Dendritic cell treated with granulocyte-macrophage colony-stimulating factor and Interleukin-4, amounts not matched to agents 40 ng/mL and 50 ng/mL, for 4 days (primary cell): ENCODE results near the gene CLDND2.

Source experiments
- H3K27ac Mint-ChIP-seq: one replicate; pipeline ENCODE4 v1.8.0; 2022; ENCODE audit warnings: mild to moderate bottlenecking, mixed read lengths
- H3K27me3 Mint-ChIP-seq: one replicate; pipeline ENCODE4 v1.8.0; 2022; ENCODE audit warnings: mild to moderate bottlenecking, mixed read lengths
- H3K36me3 Mint-ChIP-seq: one replicate; pipeline ENCODE4 v1.8.0; 2022; ENCODE audit warnings: low read depth, mixed read lengths
- H3K4me1 Mint-ChIP-seq: one replicate; pipeline ENCODE4 v1.8.0; 2022; ENCODE audit warnings: low read depth, mixed read lengths
- H3K4me3 Mint-ChIP-seq: one replicate; pipeline ENCODE4 v1.8.0; 2022; ENCODE audit warnings: mild to moderate bottlenecking, moderate library complexity, mixed read lengths
- H3K9me3 Mint-ChIP-seq: one replicate; pipeline ENCODE4 v1.8.0; 2022; ENCODE audit warnings: mixed read lengths
- intact Hi-C: fragments of 100-400 bp; cut with micrococcal nuclease; formaldehyde crosslinking; loops from one replicate; pipeline ENCODE4 v1.15.0; 2022

The CLDND2 gene

DNA sequence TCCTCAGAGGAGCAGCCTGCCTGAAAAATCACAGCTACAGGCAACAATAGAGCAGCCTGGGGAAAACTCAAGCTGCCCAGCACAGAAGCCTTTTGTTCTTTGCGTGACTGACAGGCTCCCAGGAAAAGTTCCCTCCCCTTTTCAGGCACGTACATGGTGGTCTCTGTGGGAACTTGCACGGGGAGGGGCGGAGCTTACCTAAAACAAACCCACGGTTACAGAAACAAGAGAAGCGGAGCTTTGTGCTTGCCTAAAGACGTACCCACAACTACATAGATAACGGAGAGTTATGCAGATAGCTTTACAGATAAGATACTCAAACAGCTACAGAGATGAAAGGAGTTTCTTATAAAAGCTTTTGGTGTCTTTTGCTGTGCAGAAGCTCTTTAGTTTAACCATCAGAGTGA is 14.1 kb downstream of the CLDND2 start:
- H3K36me3 Mint-ChIP-seq = peaks cover 52% of the 10 kb centered on the region
- no peaks in the 10 kb centered on the region for H3K27me3 Mint-ChIP-seq
- no peaks in the 10 kb centered on the region for H3K9me3 Mint-ChIP-seq
- no peaks in the 10 kb centered on the region for H3K4me1 Mint-ChIP-seq
- H3K4me3 Mint-ChIP-seq = no peak overlapping the region
- intact Hi-C loops = no loop called here
- no peak overlapping the region for H3K27ac Mint-ChIP-seq

- intact Hi-C loops = no loop called here
- Mint-ChIP-seq H3K4me3 (no peak overlapping the region), H3K27me3 (no peaks in the 10 kb centered on the region), H3K9me3 (no peaks in the 10 kb centered on the region), H3K27ac (no peak overlapping the region), H3K36me3 (peaks cover 57% of the 10 kb centered on the region), H3K4me1 (no peaks in the 10 kb centered on the region)
Measured at GRCh38 chr19:51354103-51354741, 14.6 kb downstream of the CLDND2 start.

DNA sequence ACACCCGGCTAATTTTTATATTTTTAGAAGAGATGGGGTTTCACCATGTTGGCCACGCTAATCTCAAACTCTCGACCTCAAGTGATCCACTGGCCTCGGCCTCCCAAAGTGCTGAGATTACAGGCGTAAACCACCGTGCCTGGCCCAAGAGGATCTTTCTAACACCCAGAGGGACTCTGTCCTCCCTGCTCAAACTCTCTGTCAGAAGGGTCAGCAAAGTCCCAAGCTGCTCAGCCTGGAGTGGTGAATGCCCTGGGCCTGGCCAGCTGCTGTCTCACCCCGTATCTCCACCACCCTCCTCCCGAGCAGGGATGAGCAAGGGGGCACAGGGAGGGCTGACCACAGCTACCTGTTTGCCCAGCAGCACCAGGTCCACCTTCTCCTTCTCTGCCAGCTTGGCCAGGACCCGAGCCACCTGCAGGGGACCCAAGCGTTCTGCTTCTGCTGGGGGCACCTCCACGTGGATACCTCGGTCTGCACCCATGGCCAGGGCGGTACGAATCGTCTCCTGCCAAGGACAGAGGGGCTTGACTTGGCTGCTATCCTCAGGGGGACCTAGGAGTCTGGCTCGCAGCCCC is 15.9 kb downstream of the CLDND2 start:
- no peaks in the 10 kb centered on the region for H3K4me1 Mint-ChIP-seq
- H3K27ac Mint-ChIP-seq = no peak overlapping the region
- no peaks in the 10 kb centered on the region for H3K27me3 Mint-ChIP-seq
- H3K4me3 Mint-ChIP-seq = no peak overlapping the region
- peaks cover 58% of the 10 kb centered on the region for H3K36me3 Mint-ChIP-seq
- intact Hi-C loops = no loop called here
- H3K9me3 Mint-ChIP-seq = no peaks in the 10 kb centered on the region

DNA sequence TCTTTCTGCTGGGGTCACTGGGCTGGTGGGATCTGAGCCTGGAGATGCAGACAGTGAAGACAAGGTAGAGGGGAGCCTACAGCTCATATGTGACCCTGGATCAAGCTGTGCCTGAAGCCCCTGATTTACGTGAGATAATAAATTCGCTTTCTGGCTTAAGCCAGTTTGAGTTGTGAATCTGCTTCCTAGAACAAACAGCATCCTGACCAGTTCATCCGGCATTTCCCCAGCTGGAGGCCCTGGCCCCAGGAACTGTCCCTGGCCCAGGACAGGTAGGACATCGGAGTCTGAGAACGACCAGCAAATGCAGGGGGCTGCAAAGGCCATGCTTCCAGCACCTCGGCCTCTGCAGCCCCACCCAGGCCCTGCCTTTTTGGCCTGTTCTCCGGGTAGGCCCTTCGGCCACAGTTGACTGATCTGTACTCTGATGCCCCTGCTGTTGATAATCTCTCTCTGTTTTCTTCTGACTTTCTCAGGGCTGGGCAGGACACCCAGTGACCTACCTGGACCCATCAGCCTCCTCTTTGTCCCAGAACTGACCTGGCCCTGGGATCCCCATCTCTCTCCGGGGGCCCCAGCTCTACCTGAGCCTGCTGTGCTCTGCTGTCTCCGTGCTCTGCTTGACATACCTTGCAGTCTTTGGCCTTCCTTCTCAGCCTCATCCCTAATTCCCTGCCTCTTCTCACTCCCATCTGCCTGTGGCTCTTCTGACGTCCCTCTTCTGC is 17.4 kb downstream of the CLDND2 start:
- intact Hi-C loops = no loop called here
- Mint-ChIP-seq H3K27ac (no peak overlapping the region), H3K4me3 (no peak overlapping the region)

DNA sequence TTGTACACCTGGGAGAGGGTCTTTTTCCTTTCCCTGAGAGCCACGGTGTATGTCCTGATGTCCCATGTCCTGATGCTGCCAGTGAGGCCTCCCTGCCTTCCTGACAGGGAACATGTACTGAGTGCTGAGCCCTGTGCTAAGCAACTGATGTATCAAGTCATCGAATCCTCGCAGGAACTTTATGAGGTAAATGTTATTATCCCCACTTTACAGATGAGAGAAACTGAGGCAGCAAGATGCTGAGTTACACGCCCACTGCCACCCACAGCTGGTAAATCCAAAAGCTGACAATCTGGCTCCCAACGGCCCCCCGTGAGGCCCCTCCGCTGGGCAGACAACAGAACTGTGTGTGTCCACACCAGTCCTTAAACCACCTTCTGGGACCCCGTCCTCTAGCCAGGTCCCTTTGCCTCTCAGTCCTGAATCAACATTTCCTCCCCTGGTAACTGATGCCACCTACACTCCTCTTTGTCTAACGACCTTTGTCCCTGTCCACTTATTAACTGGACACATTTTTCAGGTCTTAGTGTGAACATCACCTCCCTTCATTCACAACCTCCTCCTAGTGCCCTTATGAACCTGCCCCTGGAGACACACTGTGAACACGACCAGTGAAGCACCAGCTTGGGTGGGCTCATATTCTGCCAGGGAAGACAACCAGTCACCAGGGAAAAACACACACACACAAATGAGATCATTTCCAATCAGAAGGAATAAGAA is 21.4 kb downstream of the CLDND2 start:
- no peaks in the 10 kb centered on the region for H3K9me3 Mint-ChIP-seq
- intact Hi-C loops = no loop called here
- peaks cover 7% of the 10 kb centered on the region for H3K27me3 Mint-ChIP-seq
- H3K27ac Mint-ChIP-seq = no peak overlapping the region
- H3K4me3 Mint-ChIP-seq = no peak overlapping the region
- H3K4me1 Mint-ChIP-seq = peaks cover 7% of the 10 kb centered on the region
- H3K36me3 Mint-ChIP-seq = peaks cover 63% of the 10 kb centered on the region

More for the DNA sequence above, 17.4 kb downstream of the CLDND2 start:
- peaks cover 68% of the 10 kb centered on the region for H3K36me3 Mint-ChIP-seq
- H3K4me1 Mint-ChIP-seq = no peaks in the 10 kb centered on the region
- H3K27me3 Mint-ChIP-seq = no peaks in the 10 kb centered on the region
- H3K9me3 Mint-ChIP-seq = no peaks in the 10 kb centered on the region

GRCh38 chr19:51346742-51347141 is 22.1 kb downstream of the CLDND2 start:
- Mint-ChIP-seq H3K27me3 (peaks cover 11% of the 10 kb centered on the region), H3K4me3 (no peak overlapping the region), H3K9me3 (no peaks in the 10 kb centered on the region), H3K27ac (no peak overlapping the region), H3K4me1 (peaks cover 12% of the 10 kb centered on the region), H3K36me3 (peaks cover 56% of the 10 kb centered on the region)
- intact Hi-C loops = no loop called here

DNA sequence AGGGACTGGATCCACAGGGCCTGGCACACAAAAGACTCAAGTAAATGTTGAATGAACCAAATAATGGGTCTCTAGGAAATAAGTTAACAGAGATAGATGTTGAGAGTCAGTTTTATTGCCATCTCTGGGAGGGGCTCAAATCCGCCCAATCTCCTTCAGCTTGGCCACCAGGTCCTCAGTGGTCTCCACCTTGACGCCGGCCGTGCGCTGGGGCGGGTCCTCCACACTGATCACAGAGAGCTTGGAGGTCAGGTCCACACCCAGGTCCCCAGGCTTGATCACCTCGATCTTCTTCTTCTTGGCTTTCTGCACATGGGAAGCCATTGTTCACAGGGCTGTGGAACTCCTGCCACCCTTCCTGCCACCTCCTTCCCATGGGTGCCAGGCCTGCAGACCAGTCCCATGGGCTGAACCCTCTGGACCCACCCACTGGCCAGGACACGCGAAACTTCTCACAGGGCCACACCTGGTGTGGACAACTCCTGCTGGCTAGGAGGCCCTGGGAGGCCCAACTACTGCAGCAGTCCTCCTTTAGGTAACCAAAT is 23.7 kb downstream of the CLDND2 start:
- Mint-ChIP-seq H3K27me3 (peaks cover 23% of the 10 kb centered on the region), H3K4me1 (peaks cover 20% of the 10 kb centered on the region), H3K36me3 (peaks cover 40% of the 10 kb centered on the region), H3K4me3 (no peak overlapping the region), H3K27ac (no peak overlapping the region), H3K9me3 (no peaks in the 10 kb centered on the region)
- intact Hi-C loops = no loop called here

DNA sequence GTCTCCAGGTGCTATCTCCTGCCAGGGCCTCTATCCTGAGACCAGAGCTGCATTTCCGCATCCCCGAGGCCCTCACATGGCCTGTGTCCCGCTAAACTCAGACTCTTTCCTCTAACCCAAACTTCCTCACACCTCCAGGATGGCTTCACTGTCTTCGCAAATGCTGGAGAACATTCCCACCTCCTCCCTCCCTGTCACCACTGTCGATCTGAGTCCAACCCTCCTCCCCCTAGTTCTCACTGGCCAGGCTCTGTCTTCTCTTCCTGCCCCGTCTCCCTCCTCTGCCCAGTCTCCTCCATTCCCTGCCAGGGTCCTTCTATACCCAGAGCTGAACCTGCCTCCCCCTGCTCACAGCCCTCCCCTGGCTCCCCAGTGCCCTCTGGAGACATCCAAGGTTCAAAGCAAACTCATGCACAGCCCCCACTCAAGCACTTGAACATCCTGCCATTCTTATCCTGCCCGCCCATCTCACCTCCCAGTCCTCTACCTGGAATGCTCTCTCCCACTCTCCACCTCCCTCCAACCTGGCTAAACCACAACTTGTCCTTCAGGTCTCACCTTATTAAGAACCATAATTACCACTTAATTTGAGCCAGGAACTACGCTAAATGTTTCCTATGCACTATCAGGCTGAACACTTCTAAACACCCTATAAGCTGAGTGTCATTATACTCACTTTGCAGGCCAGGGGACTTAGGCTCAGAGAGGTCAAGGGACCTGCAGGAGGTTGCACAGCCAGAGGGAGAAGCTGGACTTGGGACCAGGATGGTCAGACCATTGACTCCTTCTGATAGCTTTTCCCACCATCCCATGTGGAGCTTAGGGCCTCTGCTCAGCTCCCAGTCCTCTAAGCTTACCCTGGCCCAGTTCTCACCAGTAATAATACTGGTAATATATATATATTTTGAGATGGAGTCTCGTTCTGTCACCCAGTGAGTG is 25.9 kb downstream of the CLDND2 start:
- Mint-ChIP-seq H3K36me3 (peaks cover 28% of the 10 kb centered on the region), H3K4me3 (no peak overlapping the region), H3K27me3 (peaks cover 23% of the 10 kb centered on the region), H3K4me1 (peaks cover 29% of the 10 kb centered on the region), H3K9me3 (no peaks in the 10 kb centered on the region), H3K27ac (peak overlapping the region; percentile 1)
- intact Hi-C loops = no loop called here

DNA sequence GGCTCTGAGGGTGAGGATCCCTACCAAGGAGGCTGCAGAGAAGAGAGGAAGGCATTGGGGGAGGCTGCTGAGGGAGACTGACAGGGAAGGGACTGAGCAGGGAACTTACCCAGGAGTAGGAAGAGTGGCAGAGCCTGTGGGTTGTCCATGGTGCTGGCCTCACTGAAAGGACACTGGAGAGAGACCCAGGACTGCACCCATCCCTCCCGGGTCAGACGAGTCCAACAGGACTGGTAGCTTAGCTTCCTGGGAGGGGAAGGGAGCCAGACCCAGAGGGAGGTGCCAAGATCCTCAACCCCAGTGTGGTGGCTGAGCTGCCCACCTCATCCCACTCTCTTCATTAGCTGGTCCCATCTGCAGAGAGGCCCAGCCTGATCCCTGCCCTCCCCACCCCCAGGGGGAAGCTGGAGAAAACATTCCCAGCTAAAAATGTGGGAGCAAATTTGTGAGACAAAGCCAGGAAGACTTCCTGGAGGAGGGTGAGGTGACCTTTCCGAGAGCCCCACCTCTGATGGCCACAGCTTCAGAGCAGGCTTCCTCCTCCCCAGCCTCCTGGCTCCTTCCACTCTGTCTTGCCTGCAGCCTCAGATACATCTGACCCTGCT is 26.7 kb downstream of the CLDND2 start, which contains the start of gene VSIG10L:
Gene VSIG10L, minus strand, starts transcription at position 164 of the 605 bp plus-strand sequence. Its CDS starts 15 bp downstream, at position 149.
- H3K9me3 Mint-ChIP-seq = no peaks in the 10 kb centered on the region
- peaks cover 20% of the 10 kb centered on the region for H3K36me3 Mint-ChIP-seq
- no peak within 1 kb of the TSS for H3K4me3 Mint-ChIP-seq
- H3K27ac Mint-ChIP-seq = peak within 1 kb of the TSS; percentile 88
- intact Hi-C loops = no loop called here
- H3K27me3 Mint-ChIP-seq = peaks cover 23% of the 10 kb centered on the region
- peaks cover 29% of the 10 kb centered on the region for H3K4me1 Mint-ChIP-seq

DNA sequence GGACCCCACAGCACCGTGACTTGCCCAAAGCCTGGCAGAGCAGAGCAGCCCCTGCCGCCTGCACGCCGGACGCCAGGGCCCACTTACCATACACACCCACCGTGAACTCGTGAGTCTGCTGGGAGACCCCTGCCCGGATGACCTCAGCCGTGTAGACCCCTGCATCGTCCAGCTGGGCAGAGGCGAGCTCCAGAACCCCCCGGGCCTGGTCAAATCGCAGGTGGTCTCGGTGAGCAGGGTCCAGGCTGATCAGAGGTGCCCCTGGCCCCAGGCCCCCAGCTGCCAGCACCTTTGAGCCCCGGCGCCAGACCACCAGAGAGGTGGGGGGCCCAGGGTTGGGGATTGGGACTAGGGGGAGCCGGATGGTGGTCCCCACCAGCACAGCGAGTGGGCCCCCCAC is 27.7 kb downstream of the CLDND2 start:
- peak overlapping the region; percentile 89 for H3K4me3 Mint-ChIP-seq
- intact Hi-C loops = no loop called here
- H3K4me1 Mint-ChIP-seq = peaks cover 29% of the 10 kb centered on the region
- H3K27me3 Mint-ChIP-seq = peaks cover 26% of the 10 kb centered on the region
- H3K27ac Mint-ChIP-seq = peak overlapping the region; percentile 88
- peaks cover 11% of the 10 kb centered on the region for H3K36me3 Mint-ChIP-seq
- no peaks in the 10 kb centered on the region for H3K9me3 Mint-ChIP-seq

- peaks cover 5% of the 10 kb centered on the region for H3K36me3 Mint-ChIP-seq
- intact Hi-C loops = loop anchor here (1.0 to 5.0 kb wide), 3 partner anchors 27 to 97 kb away; no protein-coding TSS in a partner anchor
- peak overlapping the region; percentile 88 for H3K27ac Mint-ChIP-seq
Measured at GRCh38 chr19:51339687-51340656, 28.8 kb downstream of the CLDND2 start.

GRCh38 chr19:51339313-51339686 is 29.5 kb downstream of the CLDND2 start:
- Mint-ChIP-seq H3K4me3 (peak overlapping the region; percentile 89), H3K9me3 (no peaks in the 10 kb centered on the region), H3K36me3 (no peaks in the 10 kb centered on the region), H3K27ac (peak overlapping the region; percentile 88), H3K4me1 (peaks cover 38% of the 10 kb centered on the region), H3K27me3 (peaks cover 29% of the 10 kb centered on the region)
- intact Hi-C loops = loop anchor here (1.0 to 5.0 kb wide), 3 partner anchors 28 to 98 kb away; no protein-coding TSS in a partner anchor

More at GRCh38 chr19:51339687-51340656, 28.8 kb downstream of the CLDND2 start:
- peaks cover 29% of the 10 kb centered on the region for H3K27me3 Mint-ChIP-seq
- H3K4me1 Mint-ChIP-seq = peaks cover 33% of the 10 kb centered on the region
- peak overlapping the region; percentile 89 for H3K4me3 Mint-ChIP-seq
- no peaks in the 10 kb centered on the region for H3K9me3 Mint-ChIP-seq
